ENCODE results near the gene AKAP8L.
"Not testable (repeated sequence)": the region's sequence is repeated elsewhere in the genome, so short reads cannot be mapped to it uniquely, and the experiment has no call there.

Gene AKAP8L

GRCh38 chr19:15363048-15363447 is 55.7 kb downstream of the AKAP8L start:
- not testable (repeated sequence) for H3K27ac ChIP-seq (ENCODE audit: low read depth, low read length); H3K23ac ChIP-seq (ENCODE audit: low read length); H3K18ac ChIP-seq (ENCODE audit: low read length); H3K56ac ChIP-seq (ENCODE audit: low read length); H3K79me1 ChIP-seq (ENCODE audit: low read length); DNase-seq; H2BK120ac ChIP-seq (ENCODE audit: low read depth, low read length); H4K8ac ChIP-seq (ENCODE audit: low read depth, low read length); H2AK5ac ChIP-seq (ENCODE audit: low read length); H3K4me1 ChIP-seq (ENCODE audit: control insufficient read depth, low read depth, low read length); H3K4me2 ChIP-seq (ENCODE audit: low read length); H3K4ac ChIP-seq (ENCODE audit: low read depth, low read length); H3K9ac ChIP-seq (ENCODE audit: low read length); H3K79me2 ChIP-seq (ENCODE audit: control insufficient read depth, insufficient read depth, low read length); H2BK15ac ChIP-seq (replicated peaks; ENCODE audit: low read depth); H3K4me3 ChIP-seq (ENCODE audit: low read length); H2BK5ac ChIP-seq (ENCODE audit: low read length); H3K27me3 ChIP-seq (ENCODE audit: insufficient read depth, low read length, poor library complexity); H4K5ac ChIP-seq (ENCODE audit: low read length)
- WGBS (ENCODE audit: extremely low coverage, insufficient coverage, low lambda C conversion rate) = no CpG with 5 or more reads among the region's 30 CpGs
- peaks cover 26% of the 10 kb centered on the region for H3K36me3 ChIP-seq (ENCODE audit: control insufficient read depth, insufficient read depth, low read length)

- H3K27me3 ChIP-seq (ENCODE audit: insufficient read depth, low read length, poor library complexity); H2BK5ac ChIP-seq (ENCODE audit: low read length); H3K4me2 ChIP-seq (ENCODE audit: low read length); H2AK5ac ChIP-seq (ENCODE audit: low read length); H3K79me1 ChIP-seq (ENCODE audit: low read length); H3K4me1 ChIP-seq (ENCODE audit: control insufficient read depth, low read depth, low read length); H3K4ac ChIP-seq (ENCODE audit: low read depth, low read length); H3K27ac ChIP-seq (ENCODE audit: low read depth, low read length); H4K5ac ChIP-seq (ENCODE audit: low read length); H3K4me3 ChIP-seq (ENCODE audit: low read length); H2BK15ac ChIP-seq (replicated peaks; ENCODE audit: low read depth); H3K56ac ChIP-seq (ENCODE audit: low read length); H4K8ac ChIP-seq (ENCODE audit: low read depth, low read length); H3K79me2 ChIP-seq (ENCODE audit: control insufficient read depth, insufficient read depth, low read length); H3K23ac ChIP-seq (ENCODE audit: low read length); H3K18ac ChIP-seq (ENCODE audit: low read length); DNase-seq; H2BK120ac ChIP-seq (ENCODE audit: low read depth, low read length); H3K9ac ChIP-seq (ENCODE audit: low read length): not testable (repeated sequence)
- WGBS (ENCODE audit: extremely low coverage, insufficient coverage, low lambda C conversion rate) = no CpG with 5 or more reads among the region's 4 CpGs
- peaks cover 25% of the 10 kb centered on the region for H3K36me3 ChIP-seq (ENCODE audit: control insufficient read depth, insufficient read depth, low read length)
These were observed 58.8 kb downstream of the AKAP8L start for GRCh38 chr19:15360015-15360414.

- no CpG with 5 or more reads among the region's 3 CpGs for WGBS (ENCODE audit: extremely low coverage, insufficient coverage, low lambda C conversion rate)
- H2AK5ac ChIP-seq (ENCODE audit: low read length) = no peak overlapping the region
- no peak overlapping the region for H3K18ac ChIP-seq (ENCODE audit: low read length)
- no peak overlapping the region for H2BK15ac ChIP-seq (replicated peaks; ENCODE audit: low read depth)
- H4K5ac ChIP-seq (ENCODE audit: low read length) = no peak overlapping the region
- H3K23ac ChIP-seq (ENCODE audit: low read length) = no peak overlapping the region
- H2BK120ac ChIP-seq (ENCODE audit: low read depth, low read length) = no peak overlapping the region
- H3K9ac ChIP-seq (ENCODE audit: low read length) = no peak overlapping the region
- no peak overlapping the region for H3K4me2 ChIP-seq (ENCODE audit: low read length)
- no peaks in the 10 kb centered on the region for H3K79me1 ChIP-seq (ENCODE audit: low read length)
- no peak for DNase-seq
- H3K56ac ChIP-seq (ENCODE audit: low read length) = no peak overlapping the region
- no peak overlapping the region for H3K27ac ChIP-seq (ENCODE audit: low read depth, low read length)
- H3K36me3 ChIP-seq (ENCODE audit: control insufficient read depth, insufficient read depth, low read length) = peaks cover 29% of the 10 kb centered on the region
- no peak overlapping the region for H4K8ac ChIP-seq (ENCODE audit: low read depth, low read length)
- H3K4me1 ChIP-seq (ENCODE audit: control insufficient read depth, low read depth, low read length) = no peaks in the 10 kb centered on the region
- no peaks in the 10 kb centered on the region for H3K27me3 ChIP-seq (ENCODE audit: insufficient read depth, low read length, poor library complexity)
- H3K4me3 ChIP-seq (ENCODE audit: low read length) = no peak overlapping the region
- H3K79me2 ChIP-seq (ENCODE audit: control insufficient read depth, insufficient read depth, low read length) = no peaks in the 10 kb centered on the region
- H2BK5ac ChIP-seq (ENCODE audit: low read length) = no peak overlapping the region
- no peak overlapping the region for H3K4ac ChIP-seq (ENCODE audit: low read depth, low read length)
These were observed 59.9 kb downstream of the AKAP8L start for GRCh38 chr19:15358918-15359317.

DNA sequence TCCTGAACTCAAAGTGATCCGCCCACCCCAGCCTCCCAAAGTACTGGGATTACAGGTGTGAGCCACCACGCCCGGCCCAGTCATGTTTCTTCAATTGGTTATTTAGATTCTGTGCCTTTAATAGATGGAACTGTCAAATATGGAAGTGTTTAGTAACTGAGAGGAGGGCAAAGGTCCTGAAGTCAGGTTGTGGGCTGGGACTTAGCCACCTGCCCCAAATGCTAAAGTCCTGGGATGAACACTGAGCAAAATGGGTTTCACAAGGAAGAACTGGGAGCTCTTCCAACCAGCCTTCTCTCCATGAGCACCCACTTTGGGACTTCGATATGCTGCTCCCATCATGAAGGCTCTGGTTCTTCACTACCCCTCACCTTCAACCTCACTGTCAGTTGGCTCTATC is 60.9 kb downstream of the AKAP8L start:
- H2BK15ac ChIP-seq (replicated peaks; ENCODE audit: low read depth) = no peak overlapping the region
- no peak overlapping the region for H4K5ac ChIP-seq (ENCODE audit: low read length)
- no peak overlapping the region for H3K4me2 ChIP-seq (ENCODE audit: low read length)
- H3K27me3 ChIP-seq (ENCODE audit: insufficient read depth, low read length, poor library complexity) = no peaks in the 10 kb centered on the region
- H2BK120ac ChIP-seq (ENCODE audit: low read depth, low read length) = no peak overlapping the region
- H3K79me2 ChIP-seq (ENCODE audit: control insufficient read depth, insufficient read depth, low read length) = no peaks in the 10 kb centered on the region
- no peaks in the 10 kb centered on the region for H3K79me1 ChIP-seq (ENCODE audit: low read length)
- H3K4ac ChIP-seq (ENCODE audit: low read depth, low read length) = no peak overlapping the region
- no peak overlapping the region for H3K9ac ChIP-seq (ENCODE audit: low read length)
- H2AK5ac ChIP-seq (ENCODE audit: low read length) = no peak overlapping the region
- H3K18ac ChIP-seq (ENCODE audit: low read length) = no peak overlapping the region
- no peak overlapping the region for H3K27ac ChIP-seq (ENCODE audit: low read depth, low read length)
- no peak overlapping the region for H4K8ac ChIP-seq (ENCODE audit: low read depth, low read length)
- no peak for DNase-seq
- H3K56ac ChIP-seq (ENCODE audit: low read length) = no peak overlapping the region
- no peaks in the 10 kb centered on the region for H3K4me1 ChIP-seq (ENCODE audit: control insufficient read depth, low read depth, low read length)
- no CpG with 5 or more reads among the region's 4 CpGs for WGBS (ENCODE audit: extremely low coverage, insufficient coverage, low lambda C conversion rate)
- no peak overlapping the region for H3K4me3 ChIP-seq (ENCODE audit: low read length)
- H3K36me3 ChIP-seq (ENCODE audit: control insufficient read depth, insufficient read depth, low read length) = peaks cover 30% of the 10 kb centered on the region
- no peak overlapping the region for H2BK5ac ChIP-seq (ENCODE audit: low read length)
- no peak overlapping the region for H3K23ac ChIP-seq (ENCODE audit: low read length)

GRCh38 chr19:15354566-15355296 is 64.1 kb downstream of the AKAP8L start:
- H3K9ac ChIP-seq (ENCODE audit: low read length) = no peak overlapping the region
- WGBS (ENCODE audit: extremely low coverage, insufficient coverage, low lambda C conversion rate) = no CpG with 5 or more reads among the region's 27 CpGs

DNA sequence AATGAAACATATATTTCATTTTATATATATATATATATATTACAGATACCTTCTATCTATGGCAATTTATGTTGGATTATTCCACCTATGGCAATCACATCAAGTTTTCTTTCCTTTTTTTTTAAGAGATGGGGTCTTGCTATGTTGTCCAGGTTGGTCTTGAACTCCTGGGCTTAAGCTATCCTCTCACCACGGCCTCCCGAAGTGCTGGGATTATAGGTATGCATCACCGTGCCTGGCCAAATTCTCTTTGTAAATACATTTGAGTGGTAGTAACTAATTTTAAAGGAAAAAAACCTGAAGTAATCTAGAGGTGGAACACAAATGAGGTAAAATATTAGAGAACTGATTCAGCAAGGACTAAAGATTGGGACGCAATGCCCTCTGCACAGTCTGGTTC is 64.9 kb downstream of the AKAP8L start:
- no peak overlapping the region for H4K8ac ChIP-seq (ENCODE audit: low read depth, low read length)
- no peak overlapping the region for H3K4me2 ChIP-seq (ENCODE audit: low read length)
- H3K4me1 ChIP-seq (ENCODE audit: control insufficient read depth, low read depth, low read length) = no peaks in the 10 kb centered on the region
- H3K27ac ChIP-seq (ENCODE audit: low read depth, low read length) = no peak overlapping the region
- H4K5ac ChIP-seq (ENCODE audit: low read length) = no peak overlapping the region
- no CpG with 5 or more reads among the region's 4 CpGs for WGBS (ENCODE audit: extremely low coverage, insufficient coverage, low lambda C conversion rate)
- H3K79me2 ChIP-seq (ENCODE audit: control insufficient read depth, insufficient read depth, low read length) = no peaks in the 10 kb centered on the region
- H3K56ac ChIP-seq (ENCODE audit: low read length) = no peak overlapping the region
- H3K23ac ChIP-seq (ENCODE audit: low read length) = no peak overlapping the region
- H3K36me3 ChIP-seq (ENCODE audit: control insufficient read depth, insufficient read depth, low read length) = peaks cover 20% of the 10 kb centered on the region
- no peak overlapping the region for H3K18ac ChIP-seq (ENCODE audit: low read length)
- no peak overlapping the region for H2BK15ac ChIP-seq (replicated peaks; ENCODE audit: low read depth)
- H3K27me3 ChIP-seq (ENCODE audit: insufficient read depth, low read length, poor library complexity) = no peaks in the 10 kb centered on the region
- no peak overlapping the region for H3K9ac ChIP-seq (ENCODE audit: low read length)
- no peak overlapping the region for H3K4ac ChIP-seq (ENCODE audit: low read depth, low read length)
- no peak overlapping the region for H2BK120ac ChIP-seq (ENCODE audit: low read depth, low read length)
- H3K4me3 ChIP-seq (ENCODE audit: low read length) = no peak overlapping the region
- DNase-seq = no peak
- no peaks in the 10 kb centered on the region for H3K79me1 ChIP-seq (ENCODE audit: low read length)
- no peak overlapping the region for H2BK5ac ChIP-seq (ENCODE audit: low read length)
- H2AK5ac ChIP-seq (ENCODE audit: low read length) = no peak overlapping the region

More at GRCh38 chr19:15354566-15355296, 64.1 kb downstream of the AKAP8L start:
- Histone ChIP-seq H3K79me1 (ENCODE audit: low read length) (no peaks in the 10 kb centered on the region), H3K79me2 (ENCODE audit: control insufficient read depth, insufficient read depth, low read length) (no peaks in the 10 kb centered on the region), H3K4me1 (ENCODE audit: control insufficient read depth, low read depth, low read length) (no peaks in the 10 kb centered on the region), H3K4me2 (ENCODE audit: low read length) (no peak overlapping the region), H3K18ac (ENCODE audit: low read length) (no peak overlapping the region), H2BK15ac (replicated peaks; ENCODE audit: low read depth) (no peak overlapping the region), H2BK120ac (ENCODE audit: low read depth, low read length) (no peak overlapping the region), H3K23ac (ENCODE audit: low read length) (no peak overlapping the region), H3K36me3 (ENCODE audit: control insufficient read depth, insufficient read depth, low read length) (peaks cover 22% of the 10 kb centered on the region), H3K4me3 (ENCODE audit: low read length) (no peak overlapping the region), H2BK5ac (ENCODE audit: low read length) (no peak overlapping the region), H4K8ac (ENCODE audit: low read depth, low read length) (no peak overlapping the region), H2AK5ac (ENCODE audit: low read length) (no peak overlapping the region), H3K4ac (ENCODE audit: low read depth, low read length) (no peak overlapping the region), H3K27me3 (ENCODE audit: insufficient read depth, low read length, poor library complexity) (no peaks in the 10 kb centered on the region), H3K56ac (ENCODE audit: low read length) (no peak overlapping the region), H4K5ac (ENCODE audit: low read length) (no peak overlapping the region), H3K27ac (ENCODE audit: low read depth, low read length) (no peak overlapping the region)
- no peak for DNase-seq
